ENCODE results near the gene LRRC4C. TPM values are rescaled to one million over a fixed set of nuclear protein-coding genes. Genes with fewer than 3 reads are reported as not detected.

Gene LRRC4C
- total and polyA plus RNA-seq, 12 donors, result 0.15 to 0.93 (median 0.40) TPM

GRCh38 chr11:40407355-40407754 lies 1052.1 kb downstream of the LRRC4C start:
- DNase-seq (no peak), ATAC-seq (no peak)
- no peaks in the 10 kb centered on the region for H3K4me1 ChIP-seq
- H3K4me3 ChIP-seq, result no peak overlapping the region
- H3K36me3 ChIP-seq, result no peaks in the 10 kb centered on the region
- no peak overlapping the region for H3K27ac ChIP-seq
- H3K9me3 ChIP-seq, result no peaks in the 10 kb centered on the region
- WGBS, 2 donors, result 62 to 69% methylated on average over 1 of the region's 1 CpG
- TF ChIP-seq CTCF (IDR thresholded peaks at IDR 0.05), result no peak
- intact Hi-C loops (cut with DNase I), result no loop called here
- no peaks in the 10 kb centered on the region for H3K27me3 ChIP-seq

GRCh38 chr11:40405614-40406013 lies 1053.8 kb downstream of the LRRC4C start:
- intact Hi-C loops (cut with DNase I), result no loop called here
- Histone ChIP-seq H3K36me3 (no peaks in the 10 kb centered on the region), H3K9me3 (no peaks in the 10 kb centered on the region), H3K27me3 (no peaks in the 10 kb centered on the region), H3K4me3 (no peak overlapping the region), H3K27ac (no peak overlapping the region), H3K4me1 (no peaks in the 10 kb centered on the region)
- no peak for TF ChIP-seq CTCF (IDR thresholded peaks at IDR 0.05)
- WGBS, 2 donors, result 86 to 87% methylated on average over 1 of the region's 1 CpG
- DNase-seq (no peak), ATAC-seq (no peak)

- DNase-seq (no peak), ATAC-seq (no peak)
- Histone ChIP-seq H3K27me3 (no peaks in the 10 kb centered on the region), H3K27ac (no peak overlapping the region), H3K36me3 (no peaks in the 10 kb centered on the region), H3K9me3 (peaks cover 0 to 6% (median 0%) of the 10 kb centered on the region in 11 donors), H3K4me1 (no peaks in the 10 kb centered on the region), H3K4me3 (no peak overlapping the region)
- intact Hi-C loops (cut with DNase I), result no loop called here
- TF ChIP-seq CTCF (IDR thresholded peaks at IDR 0.05), result no peak
- 52 to 58% methylated on average over 1 of the region's 1 CpG for WGBS, 2 donors
These were observed 1056.1 kb downstream of the LRRC4C start for GRCh38 chr11:40403321-40403720.

- TF ChIP-seq CTCF (IDR thresholded peaks at IDR 0.05), result no peak
- WGBS, 2 donors, result 29 to 53% methylated on average over 4 of the region's 4 CpGs
- H3K4me1 ChIP-seq, result no peaks in the 10 kb centered on the region
- intact Hi-C loops (cut with DNase I), result no loop called here
- no peak for DNase-seq
- H3K9me3 ChIP-seq, result peaks cover 0 to 6% (median 0%) of the 10 kb centered on the region in 11 donors
- H3K36me3 ChIP-seq, result no peaks in the 10 kb centered on the region
- H3K27ac ChIP-seq, result no peak overlapping the region
- no peak for ATAC-seq
- no peaks in the 10 kb centered on the region for H3K27me3 ChIP-seq
- no peak overlapping the region for H3K4me3 ChIP-seq
These were observed 1058.2 kb downstream of the LRRC4C start for GRCh38 chr11:40401132-40401853.
